Activated B cell treated with CpG ODN at 0.5 μM for 24 hours (primary cell): Measurements from ENCODE around the gene DPF3. TPM values are rescaled to one million over a fixed set of nuclear protein-coding genes. Genes with fewer than 3 reads are reported as not detected.

Experiments used
- ATAC-seq: fragments of 200-7000 bp; cut with Tn5 transposase; one replicate; pipeline ENCODE4 v1.10.0; 2021; ENCODE audit warnings: low read depth, mild to moderate bottlenecking, moderate library complexity
- CTCF ChIA-PET: fragments of 350-600 bp; sonication (Branson Sonifier 250); formaldehyde crosslinking; loops from one replicate; lab custom pipeline; 2021; ENCODE audit warnings: antibody characterized with exemption; lab: Charles Lee
- POLR2A ChIA-PET: fragments of 350-600 bp; sonication (Branson Sonifier 250); formaldehyde crosslinking; loops from one replicate; lab custom pipeline; 2021; ENCODE audit warnings: antibody characterized with exemption; lab: Charles Lee
- DNase-seq: peaks from one replicate; pipeline ENCODE4 v3.0.0; 2022
- H3K27ac Mint-ChIP-seq: one replicate; pipeline ENCODE4 v1.8.0; 2020; ENCODE audit warnings: mixed read lengths
- H3K27me3 Mint-ChIP-seq: one replicate; pipeline ENCODE4 v1.8.0; 2021; ENCODE audit warnings: mixed read lengths
- H3K36me3 Mint-ChIP-seq: one replicate; pipeline ENCODE4 v1.8.0; 2021; ENCODE audit warnings: low read depth, mixed read lengths
- H3K4me1 Mint-ChIP-seq: one replicate; pipeline ENCODE4 v1.8.0; 2021; ENCODE audit warnings: mixed read lengths
- H3K4me3 Mint-ChIP-seq: one replicate; pipeline ENCODE4 v1.8.0; 2020; ENCODE audit warnings: mild to moderate bottlenecking, mixed read lengths
- H3K9me3 Mint-ChIP-seq: one replicate; pipeline ENCODE4 v1.8.0; 2020; ENCODE audit warnings: mixed read lengths
- CTCF ChIP-seq: fragments of 200-600 bp; IDR thresholded peaks from one replicate; pipeline ENCODE4 v1.8.0; 2022; ENCODE audit warnings: antibody characterized with exemption, mild to moderate bottlenecking
- intact Hi-C: fragments of 100-400 bp; cut with micrococcal nuclease; formaldehyde crosslinking; loops from one replicate; pipeline ENCODE4 v1.15.1; 2024
- total RNA-seq: library from RNA; stranded (reverse); gene quantifications from 2 replicates; pipeline ENCODE4 v1.2.3, GENCODE V29; 2022

DPF3 gene
- total RNA-seq, 1 donor from 2014 or later, result 3.5 TPM

GRCh38 chr14:72863216-72864006, 30.5 kb downstream of the DPF3 start:
- H3K27ac Mint-ChIP-seq, result no peak overlapping the region
- no peak overlapping the region for H3K4me3 Mint-ChIP-seq
- ATAC-seq, result peak; percentile 45
- TF ChIP-seq CTCF, result no peak
- H3K4me1 Mint-ChIP-seq, result peaks cover 49% of the 10 kb centered on the region
- intact Hi-C loops, result no loop called here
- no peak for DNase-seq
- ChIA-PET CTCF (interaction anchor here (1.1 to 1.3 kb wide), 2 partner anchors 40 to 42 kb away, joined by 3 to 6 read pairs; no protein-coding TSS in a partner anchor), POLR2A (interaction anchor here (0.6 to 0.7 kb wide), 4 partner anchors 17 to 412 kb away, joined by 3 to 9 read pairs (median 4); no protein-coding TSS in a partner anchor)
- no peaks in the 10 kb centered on the region for H3K9me3 Mint-ChIP-seq
- H3K36me3 Mint-ChIP-seq, result peaks cover 4% of the 10 kb centered on the region
- H3K27me3 Mint-ChIP-seq, result no peaks in the 10 kb centered on the region

GRCh38 chr14:72856530-72857266, 37.2 kb downstream of the DPF3 start:
- no peak for TF ChIP-seq CTCF
- intact Hi-C loops, result no loop called here
- Mint-ChIP-seq H3K4me3 (no peak overlapping the region), H3K9me3 (no peaks in the 10 kb centered on the region), H3K36me3 (peaks cover 11% of the 10 kb centered on the region), H3K27me3 (no peaks in the 10 kb centered on the region), H3K27ac (no peak overlapping the region), H3K4me1 (peaks cover 20% of the 10 kb centered on the region)
- ATAC-seq (no peak), DNase-seq (no peak)
- POLR2A ChIA-PET, result no interaction called here
- CTCF ChIA-PET, result no interaction called here

- no peaks in the 10 kb centered on the region for H3K9me3 Mint-ChIP-seq
- no peak for TF ChIP-seq CTCF
- ChIA-PET POLR2A (no interaction called here), CTCF (no interaction called here)
- peaks cover 16% of the 10 kb centered on the region for H3K4me1 Mint-ChIP-seq
- H3K27ac Mint-ChIP-seq, result no peak overlapping the region
- H3K27me3 Mint-ChIP-seq, result no peaks in the 10 kb centered on the region
- DNase-seq (no peak), ATAC-seq (no peak)
- intact Hi-C loops, result no loop called here
- no peak overlapping the region for H3K4me3 Mint-ChIP-seq
- H3K36me3 Mint-ChIP-seq, result peaks cover 15% of the 10 kb centered on the region
Measured at GRCh38 chr14:72855913-72856312, 38.0 kb downstream of the DPF3 start.

- ATAC-seq (no peak), DNase-seq (no peak)
- peaks cover 16% of the 10 kb centered on the region for H3K36me3 Mint-ChIP-seq
- ChIA-PET CTCF (no interaction called here), POLR2A (no interaction called here)
- no peak overlapping the region for H3K27ac Mint-ChIP-seq
- intact Hi-C loops, result no loop called here
- H3K4me1 Mint-ChIP-seq, result peaks cover 15% of the 10 kb centered on the region
- H3K27me3 Mint-ChIP-seq, result no peaks in the 10 kb centered on the region
- no peak overlapping the region for H3K4me3 Mint-ChIP-seq
- no peak for TF ChIP-seq CTCF
- no peaks in the 10 kb centered on the region for H3K9me3 Mint-ChIP-seq
Measured at GRCh38 chr14:72852194-72852593, 41.7 kb downstream of the DPF3 start.

- Mint-ChIP-seq H3K36me3 (peaks cover 18% of the 10 kb centered on the region), H3K27ac (no peak overlapping the region), H3K4me1 (peaks cover 12% of the 10 kb centered on the region), H3K9me3 (no peaks in the 10 kb centered on the region), H3K27me3 (no peaks in the 10 kb centered on the region), H3K4me3 (no peak overlapping the region)
- ChIA-PET CTCF (no interaction called here), POLR2A (no interaction called here)
- ATAC-seq (no peak), DNase-seq (no peak)
- no peak for TF ChIP-seq CTCF
- intact Hi-C loops, result no loop called here
Measured at GRCh38 chr14:72851635-72852034, 42.3 kb downstream of the DPF3 start.
